Karpas-422 (cell line): ENCODE results near the gene TCOF1. TPM values are rescaled to one million over a fixed set of nuclear protein-coding genes. Genes with fewer than 3 reads are reported as not detected.

Experiments used
- DNase-seq: peaks from one replicate; pipeline ENCODE4 v3.0.0-alpha.2; 2015
- H2AFZ ChIP-seq: fragments of 200-600 bp; sonication (generic); 2 replicates; pipeline ENCODE4 v1.6.1; 2014; ENCODE audit warnings: antibody characterized with exemption, low read length, mixed read lengths
- H3K27ac ChIP-seq: fragments of 200-600 bp; sonication (generic); 2 replicates; pipeline ENCODE4 v1.5.1; 2014; ENCODE audit warnings: mild to moderate bottlenecking, low read length, moderate library complexity
- H3K27me3 ChIP-seq: fragments of 200-600 bp; sonication (generic); 2 replicates; pipeline ENCODE4 v1.6.1; 2014; ENCODE audit warnings: low read length, mixed read lengths
- H3K36me3 ChIP-seq: fragments of 200-600 bp; sonication (generic); 2 replicates; pipeline ENCODE4 v1.6.1; 2014; ENCODE audit warnings: low read length, mixed read lengths; ENCODE audit not compliant: insufficient read depth
- H3K4me1 ChIP-seq: fragments of 200-600 bp; sonication (generic); 2 replicates; pipeline ENCODE4 v1.6.1; 2014; ENCODE audit warnings: mild to moderate bottlenecking, low read length, mixed read lengths
- H3K4me2 ChIP-seq: fragments of 200-600 bp; sonication (generic); 2 replicates; pipeline ENCODE4 v1.6.1; 2014; ENCODE audit warnings: low read length, low read depth, mild to moderate bottlenecking; ENCODE audit not compliant: poor library complexity, severe bottlenecking
- H3K4me3 ChIP-seq: fragments of 200-600 bp; sonication (generic); 2 replicates; pipeline ENCODE4 v1.5.1; 2014; ENCODE audit warnings: mild to moderate bottlenecking, antibody characterized with exemption, low read length, mixed read lengths
- H3K79me2 ChIP-seq: fragments of 200-600 bp; sonication (generic); 2 replicates; pipeline ENCODE4 v1.6.1; 2014; ENCODE audit warnings: mild to moderate bottlenecking, low read length, mixed read lengths
- H3K9ac ChIP-seq: fragments of 200-600 bp; sonication (generic); 2 replicates; pipeline ENCODE4 v1.6.0; 2014; ENCODE audit warnings: low read length
- H3K9me2 ChIP-seq: fragments of 200-600 bp; sonication (generic), shearing (Covaris generic); replicated peaks from 2 replicates; pipeline ENCODE4 v1.6.0; 2014; ENCODE audit warnings: mild to moderate bottlenecking, low read length, moderate library complexity; ENCODE audit not compliant: insufficient read depth
- H3K9me3 ChIP-seq: fragments of 300-700, 200-600 bp; sonication (generic); 2 replicates; pipeline ENCODE4 v1.6.1; 2014; ENCODE audit warnings: low read length, mixed read lengths
- H4K20me1 ChIP-seq: fragments of 200-600 bp; sonication (generic); 2 replicates; pipeline ENCODE4 v1.6.1; 2014; ENCODE audit warnings: mild to moderate bottlenecking, antibody characterized with exemption, low read length, low read depth; ENCODE audit not compliant: insufficient read depth
- total RNA-seq: library from RNA; depleted of rRNA; stranded (reverse); fragments of >200 nt; shearing (Covaris generic); gene quantifications from 2 replicates; pipeline ENCODE4 v1.2.3, GENCODE V29; 2014; ENCODE audit warnings: low replicate concordance

The TCOF1 gene
- total RNA-seq, 1 experiment from 2014 or later = 23.0 TPM

- Histone ChIP-seq H3K79me2 (no peaks in the 10 kb centered on the region), H4K20me1 (no peaks in the 10 kb centered on the region), H3K9me2 (no peaks in the 10 kb centered on the region), H3K36me3 (no peaks in the 10 kb centered on the region), H3K4me1 (peaks cover 10% of the 10 kb centered on the region), H2AFZ (no peak overlapping the region), H3K4me3 (no peak overlapping the region), H3K4me2 (no peak overlapping the region), H3K27ac (no peak overlapping the region), H3K9ac (no peak overlapping the region), H3K27me3 (no peaks in the 10 kb centered on the region), H3K9me3 (no peaks in the 10 kb centered on the region)
- DNase-seq = no peak
These were observed 10.0 kb upstream of the TCOF1 start for GRCh38 chr5:150347451-150347850.

GRCh38 chr5:150349681-150350275 is 7.7 kb upstream of the TCOF1 start:
- Histone ChIP-seq H3K9ac (no peak overlapping the region), H2AFZ (no peak overlapping the region), H3K27ac (no peak overlapping the region), H3K4me3 (no peak overlapping the region), H3K4me1 (peaks cover 10% of the 10 kb centered on the region), H3K36me3 (no peaks in the 10 kb centered on the region), H3K27me3 (no peaks in the 10 kb centered on the region), H4K20me1 (no peaks in the 10 kb centered on the region), H3K9me2 (no peaks in the 10 kb centered on the region), H3K4me2 (no peak overlapping the region), H3K79me2 (no peaks in the 10 kb centered on the region), H3K9me3 (no peaks in the 10 kb centered on the region)
- no peak for DNase-seq

GRCh38 chr5:150350524-150351344 is 6.8 kb upstream of the TCOF1 start:
- peak; percentile 84 for DNase-seq
- H3K9me3 ChIP-seq = no peaks in the 10 kb centered on the region
- H3K79me2 ChIP-seq = no peaks in the 10 kb centered on the region
- no peak overlapping the region for H3K4me3 ChIP-seq
- H4K20me1 ChIP-seq = no peaks in the 10 kb centered on the region
- no peak overlapping the region for H3K4me2 ChIP-seq
- H3K4me1 ChIP-seq = peaks cover 10% of the 10 kb centered on the region
- H3K27me3 ChIP-seq = no peaks in the 10 kb centered on the region
- H3K9ac ChIP-seq = no peak overlapping the region
- no peaks in the 10 kb centered on the region for H3K9me2 ChIP-seq
- no peak overlapping the region for H3K27ac ChIP-seq
- no peak overlapping the region; the same call in 1 of the 2 replicates for H2AFZ ChIP-seq
- no peaks in the 10 kb centered on the region for H3K36me3 ChIP-seq

- H3K4me2 ChIP-seq = no peak overlapping the region
- H3K36me3 ChIP-seq = no peaks in the 10 kb centered on the region
- H3K27ac ChIP-seq = no peak overlapping the region
- H2AFZ ChIP-seq = no peak overlapping the region
- H3K4me1 ChIP-seq = peaks cover 16% of the 10 kb centered on the region
- no peaks in the 10 kb centered on the region for H3K27me3 ChIP-seq
- no peaks in the 10 kb centered on the region for H4K20me1 ChIP-seq
- DNase-seq = no peak
- H3K9me2 ChIP-seq = no peaks in the 10 kb centered on the region
- no peaks in the 10 kb centered on the region for H3K79me2 ChIP-seq
- no peak overlapping the region for H3K4me3 ChIP-seq
- no peaks in the 10 kb centered on the region for H3K9me3 ChIP-seq
- no peak overlapping the region for H3K9ac ChIP-seq
These were observed 5.1 kb upstream of the TCOF1 start for GRCh38 chr5:150352244-150353031.

GRCh38 chr5:150353032-150353675 is 4.3 kb upstream of the TCOF1 start:
- Histone ChIP-seq H3K9me2 (no peaks in the 10 kb centered on the region), H3K9ac (no peak overlapping the region), H3K9me3 (no peaks in the 10 kb centered on the region), H2AFZ (no peak overlapping the region), H3K27me3 (no peaks in the 10 kb centered on the region), H3K4me1 (peaks cover 16% of the 10 kb centered on the region), H3K36me3 (no peaks in the 10 kb centered on the region), H3K4me2 (no peak overlapping the region), H4K20me1 (no peaks in the 10 kb centered on the region), H3K4me3 (no peak overlapping the region), H3K27ac (no peak overlapping the region), H3K79me2 (peaks cover 7% of the 10 kb centered on the region)
- DNase-seq = no peak

DNA sequence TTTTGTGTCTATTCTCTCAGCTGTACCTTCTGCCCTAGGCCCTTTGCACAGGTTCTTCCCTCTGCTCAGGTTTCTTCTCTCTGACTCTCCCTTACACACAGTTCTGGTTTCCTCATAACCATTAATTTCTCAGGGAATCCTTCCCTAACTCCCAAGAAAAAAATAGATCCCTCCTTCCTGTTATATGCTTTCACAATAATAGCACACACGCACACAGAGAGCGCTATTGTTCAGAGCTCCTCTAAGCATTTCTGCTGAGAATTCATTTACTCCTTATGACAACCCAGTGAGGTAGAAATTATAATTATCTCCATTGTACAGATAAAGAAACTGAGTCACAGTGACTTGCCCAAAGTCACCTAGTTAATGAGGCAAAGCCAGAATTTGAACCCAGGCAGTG is 1.7 kb upstream of the TCOF1 start:
- Histone ChIP-seq H3K9me2 (no peaks in the 10 kb centered on the region), H3K36me3 (peaks cover 13% of the 10 kb centered on the region; the same call in 1 of the 2 replicates), H3K79me2 (peaks cover 31% of the 10 kb centered on the region), H2AFZ (no peak overlapping the region), H3K9ac (no peak overlapping the region), H3K9me3 (no peaks in the 10 kb centered on the region), H4K20me1 (peaks cover 14% of the 10 kb centered on the region), H3K27me3 (no peaks in the 10 kb centered on the region), H3K4me1 (peaks cover 33% of the 10 kb centered on the region), H3K4me2 (no peak overlapping the region), H3K27ac (no peak overlapping the region), H3K4me3 (no peak overlapping the region)
- DNase-seq = no peak

DNA sequence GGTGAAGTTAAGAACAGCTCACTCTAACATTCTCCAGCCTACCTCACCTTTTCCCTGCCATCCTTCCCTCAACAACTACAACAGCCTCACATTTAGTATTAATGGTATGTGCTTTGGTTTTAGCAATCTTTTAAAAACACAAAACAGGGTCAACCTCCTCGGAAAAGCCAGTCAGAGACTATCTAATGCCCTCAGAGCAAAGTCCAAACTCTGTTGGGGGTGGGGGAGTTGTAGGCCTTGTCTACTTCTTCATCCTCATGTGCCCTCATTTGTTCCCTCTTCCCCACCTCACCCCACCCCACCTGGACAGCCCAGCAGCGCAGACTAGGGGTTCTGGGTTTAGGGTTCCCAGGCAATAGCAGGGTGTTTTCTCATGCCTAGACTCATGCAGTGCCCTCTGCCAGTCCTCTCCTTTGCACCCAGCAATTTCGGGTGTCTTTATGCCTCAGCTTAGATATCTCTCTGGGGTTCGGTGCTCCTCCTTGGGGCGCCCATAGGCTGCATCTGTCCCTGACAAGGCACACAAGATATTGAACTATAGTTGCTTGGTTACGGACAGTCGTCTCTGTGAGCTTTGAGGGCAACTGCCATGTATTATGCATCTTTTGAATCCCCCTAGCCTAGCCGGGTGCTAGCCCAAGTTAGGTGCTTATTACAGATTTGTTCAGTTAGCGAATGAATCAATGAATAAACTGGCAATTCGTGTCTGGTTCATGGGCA is 762 bp upstream of the TCOF1 start:
- peak overlapping the region; percentile 89; the same call in 1 of the 2 replicates for H3K4me3 ChIP-seq
- H3K4me2 ChIP-seq = peak overlapping the region; percentile 38

More for the DNA sequence above, 762 bp upstream of the TCOF1 start:
- Histone ChIP-seq H3K27ac (no peak overlapping the region), H3K9me3 (no peaks in the 10 kb centered on the region), H3K79me2 (peaks cover 39% of the 10 kb centered on the region), H3K27me3 (no peaks in the 10 kb centered on the region), H3K9ac (peak overlapping the region; percentile 25), H3K9me2 (no peaks in the 10 kb centered on the region), H4K20me1 (peaks cover 14% of the 10 kb centered on the region), H2AFZ (peak overlapping the region; percentile 59), H3K4me1 (peaks cover 40% of the 10 kb centered on the region), H3K36me3 (peaks cover 16% of the 10 kb centered on the region; the same call in 1 of the 2 replicates)
- DNase-seq = no peak
